PC-3 (cell line): ENCODE data around the gene NET1.

ENCODE experiments used
- EZH2phosphoT487 ChIP-seq: fragments of 300-600 bp; sonication (generic); IDR thresholded peaks from 2 replicates; pipeline ENCODE4 v1.6.1; 2018; ENCODE audit warnings: mild to moderate bottlenecking, antibody characterized with exemption, low read length, borderline replicate concordance
- TF ChIP-seq, protein P1 (sequence below): fragments of 300-600 bp; sonication (generic); conservative IDR thresholded peaks from 2 replicates; pipeline ENCODE4 v1.5.1; 2017; ENCODE audit warnings: antibody characterized with exemption, low read depth, mild to moderate bottlenecking, low read length

DNA sequence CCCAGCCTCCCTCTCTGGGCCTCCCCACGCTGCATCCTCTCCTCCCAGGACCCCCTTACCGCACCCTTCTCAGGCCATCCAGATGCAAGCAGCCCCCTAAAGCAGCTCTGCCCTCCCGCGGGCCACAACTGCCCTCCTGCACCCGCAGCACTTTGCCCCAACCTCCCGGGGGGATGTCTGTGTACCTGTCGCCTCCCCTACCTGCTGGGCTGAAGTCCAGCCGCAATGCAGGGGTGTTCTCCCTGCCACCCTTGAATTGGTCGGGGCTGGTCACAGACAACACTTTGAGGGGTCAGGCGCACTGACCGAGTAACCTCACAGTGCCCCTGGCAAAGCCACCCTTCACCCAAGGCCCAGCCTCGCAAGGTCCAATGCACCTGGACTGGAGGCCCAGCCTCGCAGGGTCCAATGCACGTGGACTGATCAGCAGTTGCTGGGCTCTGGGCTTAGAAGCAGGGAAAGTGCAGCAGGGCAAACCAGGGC, 95.3 kb downstream of the NET1 start:
- no peak for TF ChIP-seq EZH2phosphoT487
- TF ChIP-seq, protein P1, sequence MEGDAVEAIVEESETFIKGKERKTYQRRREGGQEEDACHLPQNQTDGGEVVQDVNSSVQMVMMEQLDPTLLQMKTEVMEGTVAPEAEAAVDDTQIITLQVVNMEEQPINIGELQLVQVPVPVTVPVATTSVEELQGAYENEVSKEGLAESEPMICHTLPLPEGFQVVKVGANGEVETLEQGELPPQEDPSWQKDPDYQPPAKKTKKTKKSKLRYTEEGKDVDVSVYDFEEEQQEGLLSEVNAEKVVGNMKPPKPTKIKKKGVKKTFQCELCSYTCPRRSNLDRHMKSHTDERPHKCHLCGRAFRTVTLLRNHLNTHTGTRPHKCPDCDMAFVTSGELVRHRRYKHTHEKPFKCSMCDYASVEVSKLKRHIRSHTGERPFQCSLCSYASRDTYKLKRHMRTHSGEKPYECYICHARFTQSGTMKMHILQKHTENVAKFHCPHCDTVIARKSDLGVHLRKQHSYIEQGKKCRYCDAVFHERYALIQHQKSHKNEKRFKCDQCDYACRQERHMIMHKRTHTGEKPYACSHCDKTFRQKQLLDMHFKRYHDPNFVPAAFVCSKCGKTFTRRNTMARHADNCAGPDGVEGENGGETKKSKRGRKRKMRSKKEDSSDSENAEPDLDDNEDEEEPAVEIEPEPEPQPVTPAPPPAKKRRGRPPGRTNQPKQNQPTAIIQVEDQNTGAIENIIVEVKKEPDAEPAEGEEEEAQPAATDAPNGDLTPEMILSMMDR: no peak
